SU-DHL-6 (cell line): ENCODE data around the gene MTA2.

ENCODE experiments used
- CTCF ChIP-seq: fragments of 200-600 bp; sonication (generic); IDR thresholded peaks from one replicate; pipeline ENCODE4 v1.5.1; 2017; ENCODE audit warnings: antibody characterized with exemption, mild to moderate bottlenecking, low read length, moderate library complexity; ENCODE audit not compliant: insufficient read depth, poor library complexity, severe bottlenecking
- EZH2phosphoT487 ChIP-seq: fragments of 200-600 bp; sonication (generic), shearing (Covaris generic); conservative IDR thresholded peaks from 2 replicates; pipeline ENCODE4 v1.6.1; 2018; ENCODE audit warnings: mild to moderate bottlenecking, antibody characterized with exemption, low read length, moderate library complexity, mixed read lengths

- TF ChIP-seq CTCF (no peak), EZH2phosphoT487 (no peak)
These were observed 10.2 kb upstream of the MTA2 start for GRCh38 chr11:62611705-62612365.
